ENCODE results near the gene ISX.

DNA sequence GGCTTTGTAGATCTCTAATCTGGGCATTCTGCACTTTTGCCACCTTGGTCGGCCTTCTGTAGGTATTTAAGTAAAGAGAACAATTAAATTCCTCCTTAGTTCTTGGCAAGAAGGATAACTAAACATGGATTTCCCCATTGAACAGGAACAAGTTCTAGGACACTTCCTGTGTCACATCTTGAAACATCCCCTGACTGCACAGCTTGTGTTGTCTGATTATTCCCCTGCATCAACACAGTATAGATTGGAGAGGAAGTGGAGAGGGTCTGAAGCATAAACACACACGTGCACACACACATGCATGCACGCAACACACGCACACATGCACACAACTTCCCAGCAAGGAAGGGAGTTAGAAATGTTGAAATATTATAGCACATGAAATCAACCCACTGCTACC, 8.6 kb downstream of the ISX start:
- no peak for TF ChIP-seq MYNN (IDR thresholded peaks at IDR 0.05)
- TF ChIP-seq MYNN (CRISPR knock-in tag; IDR thresholded peaks at IDR 0.05), result no peak
- no peak for TF ChIP-seq CBFB (CRISPR knock-in tag; IDR thresholded peaks at IDR 0.05)
- TF ChIP-seq CREM (IDR thresholded peaks at IDR 0.05; ENCODE audit: low read depth), result no peak
- no peak for TF ChIP-seq SMARCE1 (IDR thresholded peaks at IDR 0.05)
- no peak for TF ChIP-seq JUND (IDR thresholded peaks at IDR 0.05; ENCODE audit: borderline replicate concordance, low read depth, low read length)
- TF ChIP-seq JUND (tag; IDR thresholded peaks at IDR 0.05; ENCODE audit: borderline replicate concordance, low read depth, low read length), result no peak
- no peak for TF ChIP-seq TARDBP (IDR thresholded peaks at IDR 0.05)
- no peak for TF ChIP-seq EZH2 (IDR thresholded peaks at IDR 0.05; ENCODE audit: borderline replicate concordance, low read depth, low read length)
